Measurements from ENCODE around the gene RBM5. TPM values are rescaled to one million over a fixed set of nuclear protein-coding genes. Genes with fewer than 3 reads are reported as not detected.
A peak's percentile ranks its signal among the peaks of the same experiment; 100 is the strongest.

Gene RBM5
- polyA plus RNA-seq, 2 of the 4 experiments (the other 2 are of a cell fraction) = 78.9 to 123 TPM

GRCh38 chr3:50147016-50147415 lies 58.3 kb downstream of the RBM5 start:
- H3K27ac ChIP-seq = no peak overlapping the region
- DNase-seq (ENCODE audit: low read depth in 1 of 2, low spot score in 1 of 2) (no peak), FAIRE-seq (no peak), ATAC-seq (no peak)
- no peaks in the 10 kb centered on the region for H3K9me3 ChIP-seq
- CTCF ChIA-PET = no interaction called here
- no peak overlapping the region for H3K4me3 ChIP-seq
- no peak overlapping the region for H3K4me2 ChIP-seq
- WGBS (ENCODE audit: missing lambda C conversion rate) = 83% methylated on average over 7 of the region's 7 CpGs
- POLR2A ChIA-PET = no interaction called here
- TF ChIP-seq KDM5A (IDR thresholded peaks at IDR 0.05) (no peak), RCOR1 (IDR thresholded peaks at IDR 0.05; ENCODE audit: low read depth, low read length) (no peak), MAZ (IDR thresholded peaks at IDR 0.05; ENCODE audit: borderline replicate concordance, low read depth, low read length) (no peak), RAD21 (conservative IDR thresholded peaks at IDR 0.05 in 1 of 2, IDR thresholded peaks at IDR 0.05 in 1 of 2) (no peak), HES2 (IDR thresholded peaks at IDR 0.05) (no peak), RNF2 (IDR thresholded peaks at IDR 0.05; ENCODE audit: borderline replicate concordance, low read depth) (no peak), NPAS2 (CRISPR knock-in tag; IDR thresholded peaks at IDR 0.05; ENCODE audit: borderline replicate concordance) (no peak), KDM1A (IDR thresholded peaks at IDR 0.05; ENCODE audit: low read depth) (no peak), SREBF2 (IDR thresholded peaks at IDR 0.05) (no peak), JUN (IDR thresholded peaks at IDR 0.05) (no peak), MAFK (IDR thresholded peaks at IDR 0.05; ENCODE audit: partially characterized antibody) (no peak), ELK1 (IDR thresholded peaks at IDR 0.05; ENCODE audit: low read depth, low read length) (no peak), RFX5 (IDR thresholded peaks at IDR 0.05) (no peak), FOXS1 (CRISPR knock-in tag; IDR thresholded peaks at IDR 0.05) (no peak), RARB (CRISPR knock-in tag; IDR thresholded peaks at IDR 0.05) (no peak), SMC3 (IDR thresholded peaks at IDR 0.05) (no peak), EP300 (IDR thresholded peaks at IDR 0.05) (no peak)
- no peaks in the 10 kb centered on the region for H3K4me1 ChIP-seq

GRCh38 chr3:50147447-50147846 lies 58.7 kb downstream of the RBM5 start:
- POLR2A ChIA-PET = no interaction called here
- no peak for FAIRE-seq
- 100% methylated on average over 1 of the region's 2 CpGs for WGBS (ENCODE audit: missing lambda C conversion rate)

More at GRCh38 chr3:50147447-50147846, 58.7 kb downstream of the RBM5 start:
- no peaks in the 10 kb centered on the region for H3K9me3 ChIP-seq
- CTCF ChIA-PET = interaction anchor here (1.2 kb wide), 1 partner anchor 26 kb away, joined by 6 read pairs; no protein-coding TSS in a partner anchor
- no peaks in the 10 kb centered on the region for H3K4me1 ChIP-seq
- TF ChIP-seq SREBF2 (IDR thresholded peaks at IDR 0.05) (no peak), PHF8 (IDR thresholded peaks at IDR 0.05; ENCODE audit: borderline replicate concordance, low read depth) (no peak), CTCF (IDR thresholded peaks at IDR 0.05) (no peak), JUN (IDR thresholded peaks at IDR 0.05) (no peak), CHD2 (IDR thresholded peaks at IDR 0.05; ENCODE audit: low read length, partially characterized antibody) (no peak), BHLHE40 (IDR thresholded peaks at IDR 0.05; ENCODE audit: low read depth, low read length) (no peak), POLR2AphosphoS2 (conservative IDR thresholded peaks at IDR 0.05; ENCODE audit: low read length) (no peak), SMC3 (IDR thresholded peaks at IDR 0.05) (no peak), ESRRA (IDR thresholded peaks at IDR 0.05; ENCODE audit: borderline replicate concordance, low read length) (no peak), ZFP36 (IDR thresholded peaks at IDR 0.05; ENCODE audit: borderline replicate concordance, partially characterized antibody) (no peak), USF2 (IDR thresholded peaks at IDR 0.05) (no peak), NR3C1 (IDR thresholded peaks at IDR 0.05) (no peak), HEYL (CRISPR knock-in tag; IDR thresholded peaks at IDR 0.05) (no peak), MAX (IDR thresholded peaks at IDR 0.05) (no peak), FOSB (CRISPR knock-in tag; IDR thresholded peaks at IDR 0.05) (no peak), BCL3 (IDR thresholded peaks at IDR 0.05) (no peak), CBX2 (IDR thresholded peaks at IDR 0.05; ENCODE audit: borderline replicate concordance, low read depth) (no peak), FOSL2 (IDR thresholded peaks at IDR 0.05) (no peak), FOSL2 (CRISPR knock-in tag; IDR thresholded peaks at IDR 0.05) (no peak)
- no peak overlapping the region for H3K4me2 ChIP-seq
- no peak overlapping the region for H3K27ac ChIP-seq
- ATAC-seq (peak in 1 of 2 experiments; percentile 23; a peak in 1 of 6 replicates), DNase-seq (ENCODE audit: low read depth in 1 of 2, low spot score in 1 of 2) (no peak)
- H3K4me3 ChIP-seq = no peak overlapping the region
